ENCODE results near the gene METTL2B. TPM values are rescaled to one million over a fixed set of nuclear protein-coding genes. Genes with fewer than 3 reads are reported as not detected.

METTL2B gene
- total and polyA plus RNA-seq, 2 donors (not counting 1 experiment from before 2014, with no cell fraction given) = 8.9 to 22.7 TPM

DNA sequence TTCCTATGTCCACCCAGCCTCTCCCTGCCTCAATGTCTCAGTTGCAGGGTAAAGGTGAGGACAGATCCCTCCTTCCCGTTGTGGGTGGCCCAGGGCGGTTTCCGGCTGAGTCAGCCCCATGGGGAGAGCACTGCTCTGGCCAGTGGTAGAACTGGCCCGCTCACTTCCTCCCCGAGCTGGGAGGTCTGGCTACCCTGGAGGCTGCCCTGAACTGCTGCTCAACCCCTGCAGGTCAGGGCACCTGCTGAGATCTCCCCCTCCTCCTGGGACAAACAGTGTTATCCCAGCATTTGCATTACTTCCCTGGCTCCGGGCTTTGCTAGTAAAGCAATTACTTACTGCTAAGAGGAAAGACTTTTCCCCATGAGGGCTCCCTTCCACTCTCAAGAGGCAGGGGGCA, 45.3 kb upstream of the METTL2B start:
- H3K27ac Mint-ChIP-seq = no peak overlapping the region
- H3K9ac ChIP-seq (ENCODE audit: low read length) = no peak overlapping the region
- no peak overlapping the region for H3K27ac ChIP-seq (ENCODE audit: low read length in 2 of 2)
- H3K4me1 Mint-ChIP-seq = peaks cover 4% of the 10 kb centered on the region
- H2AFZ ChIP-seq (ENCODE audit: insufficient read depth, low read depth, low read length, poor library complexity, severe bottlenecking) = no peak overlapping the region
- H3K4me2 ChIP-seq (replicated peaks; ENCODE audit: low read depth, low read length, poor library complexity, severe bottlenecking) = no peak overlapping the region
- intact Hi-C loops (cut with micrococcal nuclease) = no loop called here
- ChIA-PET CTCF (interaction anchor here (2.4 to 12.8 kb wide), 3 partner anchors 23 to 30 kb away, joined by 7 to 541 read pairs (median 331); partner anchors contain the start of genes HILPDA and IMPDH1), POLR2A (no interaction called here)
- no peaks in the 10 kb centered on the region for H3K27me3 ChIP-seq (replicated peaks in 1 of 4; ENCODE audit: control extremely low read depth in 1 of 4, control insufficient read depth in 3 of 4, insufficient read depth in 4 of 4, low read length in 3 of 4)
- H3K4me3 ChIP-seq (ENCODE audit: control extremely low read depth in 1 of 5, extremely low read depth in 1 of 5, insufficient read depth in 1 of 5, low read depth in 2 of 5, low read length in 4 of 5) = no peak overlapping the region
- no peaks in the 10 kb centered on the region for H3K4me1 ChIP-seq (ENCODE audit: control insufficient read depth in 2 of 2, insufficient read depth in 2 of 2, low read length in 2 of 2)
- no peak for DNase-seq
- no peak overlapping the region for H3K4me3 Mint-ChIP-seq
- no peaks in the 10 kb centered on the region for H4K20me1 ChIP-seq (ENCODE audit: control insufficient read depth, insufficient read depth, low read length, poor library complexity, severe bottlenecking)
- no peaks in the 10 kb centered on the region for H3K79me2 ChIP-seq (ENCODE audit: control insufficient read depth, insufficient read depth, low read length)
- 87% methylated on average over 5 of the region's 6 CpGs for WGBS (ENCODE audit: insufficient coverage)
- no peak for ATAC-seq (ENCODE audit: low read depth)
- H3K9me3 ChIP-seq (ENCODE audit: control extremely low read depth in 1 of 3, control insufficient read depth in 2 of 3, insufficient read depth in 1 of 3, low read length in 2 of 3) = no peaks in the 10 kb centered on the region
- TF ChIP-seq EZH2 (IDR thresholded peaks at IDR 0.05; ENCODE audit: borderline replicate concordance, insufficient read depth, low read depth, low read length, poor library complexity, severe bottlenecking) = no peak
- TF ChIP-seq, protein P1, sequence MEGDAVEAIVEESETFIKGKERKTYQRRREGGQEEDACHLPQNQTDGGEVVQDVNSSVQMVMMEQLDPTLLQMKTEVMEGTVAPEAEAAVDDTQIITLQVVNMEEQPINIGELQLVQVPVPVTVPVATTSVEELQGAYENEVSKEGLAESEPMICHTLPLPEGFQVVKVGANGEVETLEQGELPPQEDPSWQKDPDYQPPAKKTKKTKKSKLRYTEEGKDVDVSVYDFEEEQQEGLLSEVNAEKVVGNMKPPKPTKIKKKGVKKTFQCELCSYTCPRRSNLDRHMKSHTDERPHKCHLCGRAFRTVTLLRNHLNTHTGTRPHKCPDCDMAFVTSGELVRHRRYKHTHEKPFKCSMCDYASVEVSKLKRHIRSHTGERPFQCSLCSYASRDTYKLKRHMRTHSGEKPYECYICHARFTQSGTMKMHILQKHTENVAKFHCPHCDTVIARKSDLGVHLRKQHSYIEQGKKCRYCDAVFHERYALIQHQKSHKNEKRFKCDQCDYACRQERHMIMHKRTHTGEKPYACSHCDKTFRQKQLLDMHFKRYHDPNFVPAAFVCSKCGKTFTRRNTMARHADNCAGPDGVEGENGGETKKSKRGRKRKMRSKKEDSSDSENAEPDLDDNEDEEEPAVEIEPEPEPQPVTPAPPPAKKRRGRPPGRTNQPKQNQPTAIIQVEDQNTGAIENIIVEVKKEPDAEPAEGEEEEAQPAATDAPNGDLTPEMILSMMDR (IDR thresholded peaks at IDR 0.05) = no peak
- no peaks in the 10 kb centered on the region for H3K36me3 ChIP-seq (replicated peaks in 1 of 2; ENCODE audit: control extremely low read depth in 1 of 2, control insufficient read depth in 1 of 2, extremely low read depth in 1 of 2, insufficient read depth in 2 of 2, low read length in 1 of 2)
- H3K27me3 Mint-ChIP-seq = no peaks in the 10 kb centered on the region
- no peaks in the 10 kb centered on the region for H3K9me3 Mint-ChIP-seq (ENCODE audit: insufficient read depth)

DNA sequence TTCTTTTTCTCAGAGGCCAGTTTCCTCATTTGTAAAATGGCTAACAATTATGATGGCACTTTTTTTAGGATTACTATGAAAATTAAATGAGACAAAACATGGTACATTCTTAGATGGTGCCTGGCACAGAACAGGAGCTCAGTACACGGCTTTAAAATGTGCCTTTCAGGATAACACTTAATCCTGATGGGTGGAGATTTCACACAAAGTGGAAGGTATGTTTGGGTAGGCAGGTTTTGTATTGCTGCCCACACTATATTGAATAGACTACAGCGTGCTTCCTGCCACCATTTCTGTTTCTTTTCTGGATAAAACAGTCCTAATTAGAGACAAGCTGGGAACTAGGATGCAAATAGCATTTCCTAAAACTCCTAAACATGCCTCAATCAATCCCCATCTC, 44.8 kb upstream of the METTL2B start:
- Histone ChIP-seq H3K4me1 (ENCODE audit: control insufficient read depth in 2 of 2, insufficient read depth in 2 of 2, low read length in 2 of 2) (no peaks in the 10 kb centered on the region), H3K4me2 (replicated peaks; ENCODE audit: low read depth, low read length, poor library complexity, severe bottlenecking) (no peak overlapping the region), H2AFZ (ENCODE audit: insufficient read depth, low read depth, low read length, poor library complexity, severe bottlenecking) (no peak overlapping the region), H3K27ac (ENCODE audit: low read length in 2 of 2) (no peak overlapping the region), H3K36me3 (replicated peaks in 1 of 2; ENCODE audit: control extremely low read depth in 1 of 2, control insufficient read depth in 1 of 2, extremely low read depth in 1 of 2, insufficient read depth in 2 of 2, low read length in 1 of 2) (no peaks in the 10 kb centered on the region), H4K20me1 (ENCODE audit: control insufficient read depth, insufficient read depth, low read length, poor library complexity, severe bottlenecking) (no peaks in the 10 kb centered on the region), H3K9ac (ENCODE audit: low read length) (no peak overlapping the region), H3K4me3 (ENCODE audit: control extremely low read depth in 1 of 5, extremely low read depth in 1 of 5, insufficient read depth in 1 of 5, low read depth in 2 of 5, low read length in 4 of 5) (no peak overlapping the region), H3K9me3 (ENCODE audit: control extremely low read depth in 1 of 3, control insufficient read depth in 2 of 3, insufficient read depth in 1 of 3, low read length in 2 of 3) (no peaks in the 10 kb centered on the region), H3K79me2 (ENCODE audit: control insufficient read depth, insufficient read depth, low read length) (no peaks in the 10 kb centered on the region), H3K27me3 (replicated peaks in 1 of 4; ENCODE audit: control extremely low read depth in 1 of 4, control insufficient read depth in 3 of 4, insufficient read depth in 4 of 4, low read length in 3 of 4) (no peaks in the 10 kb centered on the region)
- peaks cover 4% of the 10 kb centered on the region for H3K4me1 Mint-ChIP-seq
- CTCF ChIA-PET = interaction anchor here (1.1 to 12.8 kb wide), 4 partner anchors 8 to 29 kb away, joined by 3 to 541 read pairs (median 6); partner anchors contain the start of gene HILPDA
- no CpG with 5 or more reads among the region's 2 CpGs for WGBS (ENCODE audit: insufficient coverage)
- POLR2A ChIA-PET = no interaction called here
- no peak overlapping the region for H3K4me3 Mint-ChIP-seq
- no peaks in the 10 kb centered on the region for H3K9me3 Mint-ChIP-seq (ENCODE audit: insufficient read depth)
- intact Hi-C loops (cut with micrococcal nuclease) = no loop called here
- no peaks in the 10 kb centered on the region for H3K27me3 Mint-ChIP-seq
- no peak overlapping the region for H3K27ac Mint-ChIP-seq
- ATAC-seq (ENCODE audit: low read depth) = no peak
- DNase-seq = no peak
- TF ChIP-seq EZH2 (IDR thresholded peaks at IDR 0.05; ENCODE audit: borderline replicate concordance, insufficient read depth, low read depth, low read length, poor library complexity, severe bottlenecking) = no peak
- TF ChIP-seq, protein P1 (IDR thresholded peaks at IDR 0.05) = no peak

Data from B cell (primary cell).